LHCN-M2 (cell line): ENCODE measurements around the gene METRN. TPM values are rescaled to one million over a fixed set of nuclear protein-coding genes. Genes with fewer than 3 reads are reported as not detected.

Experiments used
- DNase-seq: peaks from one replicate; pipeline ENCODE4 v3.0.0-alpha.2; 2012; ENCODE audit warnings: low read depth
- total RNA-seq: library from RNA; depleted of rRNA; stranded (reverse); fragments of >200 nt; gene quantifications from 2 replicates; pipeline ENCODE4 v1.2.3, GENCODE V29; 2014

The METRN gene
- total RNA-seq, 1 experiment from 2014 or later: 94.9 TPM

- DNase-seq: no peak
These were observed 44.4 kb downstream of the METRN start for GRCh38 chr16:759110-759910.

- no peak for DNase-seq
These were observed 45.1 kb downstream of the METRN start for GRCh38 chr16:760065-760464.

GRCh38 chr16:760545-761343, 45.8 kb downstream of the METRN start, which contains the start of gene MSLN:
MSLN (plus strand) TSS chr16:760734; CDS start chr16:762681, 1,947 bp downstream.
- no peak for DNase-seq

- DNase-seq: no peak
These were observed 47.0 kb downstream of the METRN start for GRCh38 chr16:761625-762513.

GRCh38 chr16:762595-763268, 47.8 kb downstream of the METRN start:
- DNase-seq: no peak

- DNase-seq: no peak
These were observed 48.7 kb downstream of the METRN start for GRCh38 chr16:763369-764183.

- no peak for DNase-seq
These were observed 49.3 kb downstream of the METRN start for GRCh38 chr16:764184-764750.

GRCh38 chr16:764848-765487, 50.0 kb downstream of the METRN start:
- no peak for DNase-seq

- no peak for DNase-seq
These were observed 50.6 kb downstream of the METRN start for GRCh38 chr16:765488-765865.

- DNase-seq: no peak
These were observed 51.3 kb downstream of the METRN start for GRCh38 chr16:766008-766819.

- no peak for DNase-seq
These were observed 52.1 kb downstream of the METRN start for GRCh38 chr16:766820-767640.

- DNase-seq: no peak
These were observed 52.9 kb downstream of the METRN start for GRCh38 chr16:767743-768235.

- DNase-seq: no peak
These were observed 53.5 kb downstream of the METRN start for GRCh38 chr16:768428-768827.
